Mesodermal cell (in vitro differentiated cells): ENCODE data around the gene PROM1.

Experiments used
- H3K27ac ChIP-seq: 2 replicates; pipeline ENCODE4 v1.7.0; 2013; ENCODE audit warnings: mild to moderate bottlenecking, low read depth, low read length, moderate library complexity; ENCODE audit not compliant: severe bottlenecking
- H3K36me3 ChIP-seq: 2 replicates; pipeline ENCODE4 v1.7.1; 2013; ENCODE audit warnings: mild to moderate bottlenecking, low read length, moderate library complexity; ENCODE audit not compliant: control insufficient read depth, insufficient read depth
- H3K4me1 ChIP-seq: one replicate; pipeline ENCODE4 v1.7.1; 2013; ENCODE audit warnings: mild to moderate bottlenecking, low read length; ENCODE audit not compliant: insufficient read depth, control insufficient read depth, poor library complexity, severe bottlenecking
- H3K4me3 ChIP-seq: 2 replicates; pipeline ENCODE4 v1.7.0; 2013; ENCODE audit warnings: low read length, control low read depth, mild to moderate bottlenecking; ENCODE audit not compliant: insufficient read depth, poor library complexity, severe bottlenecking; ENCODE audit errors: extremely low read depth
- H3K9me3 ChIP-seq: 2 replicates; pipeline ENCODE4 v1.7.1; 2013; ENCODE audit warnings: mild to moderate bottlenecking, low read length, moderate library complexity; ENCODE audit not compliant: control insufficient read depth
- WGBS, 2 experiments: methylation state at CpG; one replicate each; pipeline ENCODE4 v1.1.5; 2013; ENCODE audit warnings: missing lambda C conversion rate in 2 of 2; ENCODE audit not compliant: insufficient coverage in 2 of 2; 5-methylcytosine and 5-hydroxymethylcytosine counted together

The PROM1 gene

GRCh38 chr4:15930314-15930713 is 153.5 kb downstream of the PROM1 start:
- Histone ChIP-seq H3K27ac (no peak overlapping the region), H3K4me3 (no peak overlapping the region), H3K36me3 (no peaks in the 10 kb centered on the region), H3K9me3 (no peaks in the 10 kb centered on the region), H3K4me1 (no peaks in the 10 kb centered on the region)
- WGBS, 2 experiments = 96 to 100% methylated on average over 4 to 6 of the region's 7 CpGs

- Histone ChIP-seq H3K9me3 (no peaks in the 10 kb centered on the region), H3K4me3 (no peak overlapping the region), H3K36me3 (no peaks in the 10 kb centered on the region), H3K4me1 (no peaks in the 10 kb centered on the region), H3K27ac (no peak overlapping the region)
- WGBS, 2 experiments = 88 to 90% methylated on average over 2 of the region's 3 CpGs
Measured at GRCh38 chr4:15929540-15929939, 154.3 kb downstream of the PROM1 start.

- H3K4me3 ChIP-seq = no peak overlapping the region
- no peaks in the 10 kb centered on the region for H3K9me3 ChIP-seq
- no peak overlapping the region for H3K27ac ChIP-seq
- WGBS, 2 experiments = 84 to 92% methylated on average over 3 to 5 of the region's 5 CpGs
- H3K36me3 ChIP-seq = no peaks in the 10 kb centered on the region
- H3K4me1 ChIP-seq = no peaks in the 10 kb centered on the region
Measured at GRCh38 chr4:15928883-15929282, 154.9 kb downstream of the PROM1 start.

GRCh38 chr4:15926486-15926885 is 157.3 kb downstream of the PROM1 start:
- peaks cover 3% of the 10 kb centered on the region for H3K4me1 ChIP-seq
- no peaks in the 10 kb centered on the region for H3K9me3 ChIP-seq
- H3K4me3 ChIP-seq = no peak overlapping the region
- WGBS, 2 experiments = 90 to 92% methylated on average over 4 of the region's 7 CpGs
- H3K27ac ChIP-seq = no peak overlapping the region
- no peaks in the 10 kb centered on the region for H3K36me3 ChIP-seq

GRCh38 chr4:15925830-15926229 is 158.0 kb downstream of the PROM1 start:
- 83 to 86% methylated on average over 1 to 2 of the region's 3 CpGs for WGBS, 2 experiments
- Histone ChIP-seq H3K9me3 (no peaks in the 10 kb centered on the region), H3K4me1 (peaks cover 9% of the 10 kb centered on the region), H3K36me3 (no peaks in the 10 kb centered on the region), H3K27ac (no peak overlapping the region), H3K4me3 (no peak overlapping the region)

- no peaks in the 10 kb centered on the region for H3K9me3 ChIP-seq
- no peak overlapping the region for H3K27ac ChIP-seq
- peaks cover 9% of the 10 kb centered on the region for H3K4me1 ChIP-seq
- H3K4me3 ChIP-seq = no peak overlapping the region
- WGBS, 2 experiments = 90 to 100% methylated on average over 1 of the region's 1 CpG
- no peaks in the 10 kb centered on the region for H3K36me3 ChIP-seq
Measured at GRCh38 chr4:15921592-15921932, 162.3 kb downstream of the PROM1 start.

DNA sequence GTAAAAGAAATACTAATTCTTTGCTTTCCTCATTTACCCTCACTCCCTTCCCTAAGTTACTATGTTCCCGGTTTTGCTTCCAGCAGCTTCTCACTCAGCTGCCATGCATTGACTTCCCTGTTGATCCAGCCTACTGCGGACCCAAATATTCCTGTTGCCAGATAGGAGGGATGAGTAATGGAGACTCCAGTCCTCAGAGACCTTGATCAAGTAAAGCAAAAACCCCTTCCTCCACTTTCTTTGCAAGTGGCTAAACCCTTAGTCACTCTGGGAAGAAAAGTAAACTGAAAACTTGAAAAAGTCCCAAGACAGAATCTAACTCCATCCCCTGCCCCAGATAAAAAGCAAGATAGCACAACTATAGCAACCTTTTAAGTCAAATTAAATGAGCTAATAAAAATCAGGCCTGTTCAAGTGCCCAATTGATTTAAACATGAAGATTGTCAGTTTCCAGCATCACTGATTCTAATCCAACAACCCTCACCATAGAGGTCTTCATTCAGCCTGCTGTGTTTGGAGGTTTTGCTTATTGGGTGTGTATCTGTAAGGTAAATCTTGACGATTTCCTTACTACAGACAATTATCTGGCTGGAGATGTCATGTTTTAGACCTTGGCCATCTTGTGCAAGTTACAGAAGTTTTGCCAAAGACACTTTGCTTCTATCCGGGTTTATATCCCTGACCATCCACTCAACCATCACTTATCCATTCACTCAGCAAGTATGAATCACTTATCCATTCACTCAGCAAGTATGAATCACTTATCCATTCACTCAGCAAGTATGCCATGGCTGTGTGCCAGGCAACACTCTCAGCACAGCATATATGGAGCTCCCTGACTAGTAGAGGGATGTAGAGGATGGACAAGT is 162.9 kb downstream of the PROM1 start:
- H3K36me3 ChIP-seq = no peaks in the 10 kb centered on the region
- no peak overlapping the region for H3K4me3 ChIP-seq
- H3K4me1 ChIP-seq = peaks cover 9% of the 10 kb centered on the region
- H3K27ac ChIP-seq = peak overlapping the region; percentile 91
- WGBS, 2 experiments = 77 to 85% methylated on average over 1 of the region's 4 CpGs
- H3K9me3 ChIP-seq = no peaks in the 10 kb centered on the region

GRCh38 chr4:15918484-15919129 is 165.2 kb downstream of the PROM1 start:
- 100% methylated on average over 2 to 3 of the region's 4 CpGs for whole genome bisulfite sequencing, 2 experiments

More at GRCh38 chr4:15918484-15919129, 165.2 kb downstream of the PROM1 start:
- no peaks in the 10 kb centered on the region for H3K36me3 ChIP-seq
- H3K4me1 ChIP-seq = peaks cover 9% of the 10 kb centered on the region
- H3K27ac ChIP-seq = no peak overlapping the region
- H3K9me3 ChIP-seq = peaks cover 4% of the 10 kb centered on the region
- H3K4me3 ChIP-seq = no peak overlapping the region
